ENCODE measurements around the gene AKT1S1.

DNA sequence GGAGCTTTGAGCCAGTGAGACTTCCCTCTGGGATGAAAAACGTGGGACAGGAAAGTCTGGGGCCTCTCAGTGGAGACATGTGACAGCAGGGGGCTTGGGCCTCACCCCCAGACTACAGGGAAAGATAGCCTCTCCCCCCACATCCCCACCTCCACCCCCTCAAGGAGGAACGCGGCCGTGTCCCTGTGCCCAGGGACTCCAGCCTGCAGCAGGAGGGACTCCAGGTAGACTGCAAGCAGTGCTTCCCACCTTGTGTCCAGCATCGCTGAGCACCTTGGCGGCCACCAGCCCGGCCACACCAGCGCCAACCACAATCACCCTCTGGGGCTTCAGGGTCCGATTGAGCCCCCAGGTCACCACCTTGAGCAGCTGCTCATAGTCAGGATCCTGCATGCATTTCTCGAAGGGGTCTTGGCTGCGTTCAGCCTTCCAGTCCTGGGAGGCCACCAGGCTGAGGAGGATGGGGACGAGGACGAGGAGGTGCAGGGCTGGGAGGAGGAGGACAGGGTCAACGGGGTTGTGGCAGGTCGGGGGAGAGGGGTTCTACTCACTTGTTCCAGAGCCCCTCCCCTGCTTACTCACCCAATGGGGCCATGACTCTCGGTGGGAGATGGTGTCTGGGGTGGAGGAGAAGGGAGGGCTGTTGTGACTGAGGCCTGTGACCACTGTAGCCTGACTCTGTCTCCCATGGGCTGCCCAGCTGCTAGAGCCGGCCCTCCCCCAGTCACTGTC, 18.6 kb upstream of the AKT1S1 start:
- TF ChIP-seq TAF1 (IDR thresholded peaks at IDR 0.05; ENCODE audit: low read depth, low read length) = 0 out of 2 replicates have a peak, but pooled peaks have one; percentile 6
- no peak; the same call in 1 of the 2 replicates for TF ChIP-seq POLR2A (IDR thresholded peaks at IDR 0.05; ENCODE audit: low read depth, low read length)
- TF ChIP-seq POLR2AphosphoS5 (IDR thresholded peaks at IDR 0.05; ENCODE audit: low read depth, low read length) = peak; percentile 15; the same call in 1 of the 2 replicates

All from GM12891 (cell line).